GM12875 (cell line): Measurements from ENCODE around the gene YPEL2.

Experiments
- H3K4me3 ChIP-seq: one replicate; pipeline ENCODE4 v1.5.1; 2011; ENCODE audit warnings: low read depth, low read length, control low read depth
- CTCF ChIP-seq: IDR thresholded peaks from 2 replicates; pipeline ENCODE4 v1.5.1; 2011; ENCODE audit warnings: low read depth, mild to moderate bottlenecking, control low read depth, inconsistent platforms, low read length, moderate library complexity, borderline replicate concordance; ENCODE audit not compliant: insufficient read depth

Gene YPEL2

GRCh38 chr17:59341922-59342321 is 10.5 kb downstream of the YPEL2 start:
- no peak overlapping the region for H3K4me3 ChIP-seq
- TF ChIP-seq CTCF = no peak

- no peak overlapping the region for H3K4me3 ChIP-seq
- no peak for TF ChIP-seq CTCF
Observed at GRCh38 chr17:59342681-59343131, 11.3 kb downstream of the YPEL2 start.

GRCh38 chr17:59345476-59345875 is 14.0 kb downstream of the YPEL2 start:
- TF ChIP-seq CTCF = no peak
- H3K4me3 ChIP-seq = no peak overlapping the region

- no peak overlapping the region for H3K4me3 ChIP-seq
- no peak for TF ChIP-seq CTCF
Observed at GRCh38 chr17:59346341-59346740, 14.9 kb downstream of the YPEL2 start.

DNA sequence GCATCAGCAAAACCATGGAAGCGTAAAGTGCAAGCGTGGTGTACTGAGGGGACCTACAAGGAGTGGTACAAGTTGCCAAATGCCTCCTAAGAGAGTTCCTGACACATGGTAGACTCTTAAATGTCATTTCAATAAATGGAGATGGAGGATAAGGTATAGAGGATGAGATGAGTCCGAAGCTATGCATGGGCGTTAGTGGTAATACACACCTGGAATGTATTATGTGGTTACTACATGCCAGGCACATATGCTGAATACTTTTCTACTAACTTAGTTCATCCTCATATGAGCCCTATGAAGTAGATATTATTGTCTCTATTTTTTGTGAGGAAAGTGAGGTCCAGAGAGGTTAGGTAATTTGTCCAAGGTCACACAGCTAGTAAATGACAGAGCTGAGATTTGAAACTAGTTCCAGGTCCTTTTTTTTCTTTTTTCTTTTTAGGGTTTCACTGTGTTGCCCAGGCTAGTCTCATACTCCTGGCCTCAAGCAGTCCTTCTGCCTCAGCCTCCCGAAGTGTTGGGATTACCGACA is 15.5 kb downstream of the YPEL2 start:
- TF ChIP-seq CTCF = no peak
- no peak overlapping the region for H3K4me3 ChIP-seq

DNA sequence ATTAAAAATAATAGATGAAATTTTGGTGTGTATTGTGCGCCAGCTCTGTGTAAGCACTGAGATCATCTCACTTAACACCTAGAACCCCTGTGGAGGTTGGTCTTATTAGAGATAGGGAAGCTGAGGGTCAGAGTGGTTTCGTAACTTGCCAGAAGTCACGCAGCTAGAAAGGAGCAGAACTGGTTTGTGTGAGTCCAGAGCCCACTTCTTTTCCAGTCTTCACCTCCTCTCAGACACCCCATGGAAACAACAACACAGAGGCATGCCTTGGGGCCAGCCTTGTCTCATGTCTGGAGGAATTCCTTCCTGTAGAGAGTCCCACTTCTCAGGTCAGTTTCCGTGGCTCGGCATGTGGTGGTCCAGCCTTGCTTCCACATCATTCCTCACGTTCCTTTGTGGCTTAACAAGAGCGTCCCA is 16.5 kb downstream of the YPEL2 start:
- no peak for TF ChIP-seq CTCF
- no peak overlapping the region for H3K4me3 ChIP-seq

DNA sequence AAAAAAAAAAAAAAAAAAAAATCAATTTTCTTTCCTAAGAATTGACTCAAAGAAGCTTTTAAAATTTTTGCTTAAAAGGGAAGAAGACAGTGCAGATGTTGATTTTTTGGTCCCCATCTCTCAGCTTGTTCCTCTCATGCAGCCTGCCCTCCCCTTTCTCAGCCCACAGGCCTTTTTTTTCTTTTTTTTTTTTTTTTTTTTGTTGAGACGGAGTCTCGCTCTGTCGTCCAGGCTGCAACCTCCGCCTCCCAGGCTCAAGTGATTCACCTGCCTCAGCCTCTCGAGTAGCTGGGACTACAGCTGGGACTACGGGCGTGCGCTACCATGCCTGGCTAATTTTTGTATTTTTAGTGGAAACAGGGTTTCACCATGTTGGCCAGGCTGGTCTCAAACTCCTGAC is 17.7 kb downstream of the YPEL2 start:
- no peak for TF ChIP-seq CTCF
- no peak overlapping the region for H3K4me3 ChIP-seq
